Endothelial cell of umbilical vein (primary cell): ENCODE results near the gene SDC3. TPM values are rescaled to one million over a fixed set of nuclear protein-coding genes. Genes with fewer than 3 reads are reported as not detected.

Source experiments
- BruUV-seq: library from RNA; stranded (reverse); fragments of 400-500 nt; replicated peaks from 2 replicates; lab custom pipeline; 2021; lab: Mats Ljungman, UMichigan
- CTCF ChIA-PET: fragments of 300-600, 350-600 bp; sonication (Branson Sonifier 250); formaldehyde crosslinking; loops from one replicate; lab custom pipeline; 2021; ENCODE audit warnings: antibody characterized with exemption, inconsistent platforms; lab: Charles Lee
- POLR2A ChIA-PET: fragments of 300-600, 350-600 bp; sonication (Branson Sonifier 250); formaldehyde crosslinking; loops from one replicate; lab custom pipeline; 2021; ENCODE audit warnings: antibody characterized with exemption, inconsistent platforms; lab: Charles Lee
- DNase-seq: peaks from one replicate; pipeline ENCODE4 v3.0.0-alpha.2; 2011; ENCODE audit warnings: low read depth, low spot score
- FAIRE-seq: peaks from 2 replicates; lab custom pipeline; 2011; peaks lifted over from hg19 to GRCh38; lab: Jason Lieb, UNC
- H2AFZ ChIP-seq: 2 replicates; pipeline ENCODE4 v1.6.0; 2012; ENCODE audit warnings: low read depth, low read length, control low read depth, inconsistent platforms
- H3K27ac ChIP-seq: 2 replicates; pipeline ENCODE4 v1.5.1; 2011; ENCODE audit warnings: low read depth, mild to moderate bottlenecking, control low read depth, low read length, moderate library complexity; ENCODE audit not compliant: insufficient read depth
- H3K27me3 ChIP-seq, 2 experiments: 2 replicates each; pipeline versions ENCODE4 v1.6.0 to v1.6.1; 2011; ENCODE audit warnings: low read length in 2 of 2, mixed read lengths in 1 of 2; ENCODE audit not compliant: control insufficient read depth in 2 of 2, insufficient read depth in 2 of 2
- H3K36me3 ChIP-seq, 2 experiments: 2 replicates in 1 of 2; 3 replicates in 1 of 2; pipeline ENCODE4 v1.5.1; 2011; ENCODE audit warnings: low read length in 2 of 2, mild to moderate bottlenecking in 1 of 2, moderate library complexity in 1 of 2; ENCODE audit not compliant: control insufficient read depth in 2 of 2, insufficient read depth in 2 of 2; ENCODE audit errors: extremely low read depth in 1 of 2
- H3K4me1 ChIP-seq: 3 replicates; pipeline ENCODE4 v1.5.1; 2011; ENCODE audit warnings: mild to moderate bottlenecking, low read length; ENCODE audit not compliant: control insufficient read depth, insufficient read depth; ENCODE audit errors: extremely low read depth
- H3K4me2 ChIP-seq: 2 replicates; pipeline ENCODE4 v1.6.1; 2011; ENCODE audit warnings: low read length, control low read depth, mixed read lengths; ENCODE audit not compliant: insufficient read depth
- H3K4me3 ChIP-seq, 3 experiments: fragments of 200-600 bp in 1 of 3; sonication (generic), shearing (Covaris generic) in 1 of 3; replicated peaks in 1 of 3; 2 replicates each; pipeline ENCODE4 v1.5.1; 2011 to 2016; ENCODE audit warnings: control low read depth in 3 of 3, low read length in 3 of 3, mild to moderate bottlenecking in 2 of 3, inconsistent platforms in 1 of 3, low read depth in 1 of 3, moderate library complexity in 1 of 3; ENCODE audit not compliant: insufficient read depth in 1 of 3
- H3K79me2 ChIP-seq: 2 replicates; pipeline ENCODE4 v1.6.0; 2012; ENCODE audit warnings: low read length, inconsistent platforms; ENCODE audit not compliant: control insufficient read depth, insufficient read depth
- H3K9ac ChIP-seq: replicated peaks from 2 replicates; pipeline ENCODE3; 2011; ENCODE audit warnings: low read length, control low read depth; ENCODE audit not compliant: insufficient read depth; ENCODE audit errors: extremely low read depth
- H3K9me1 ChIP-seq: replicated peaks from 3 replicates; pipeline ENCODE4 v1.6.0; 2011; ENCODE audit warnings: mild to moderate bottlenecking, low read length; ENCODE audit not compliant: control insufficient read depth, insufficient read depth; ENCODE audit errors: extremely low read depth
- H3K9me3 ChIP-seq: replicated peaks from 2 replicates; pipeline ENCODE4 v1.5.1; 2012; ENCODE audit warnings: low read length, inconsistent platforms; ENCODE audit not compliant: control insufficient read depth, insufficient read depth
- H4K20me1 ChIP-seq: replicated peaks from 2 replicates; pipeline ENCODE3; 2011; ENCODE audit warnings: mild to moderate bottlenecking, low read length; ENCODE audit not compliant: control insufficient read depth, insufficient read depth; ENCODE audit errors: extremely low read depth
- EZH2 ChIP-seq: IDR thresholded peaks from 2 replicates; pipeline ENCODE4 v1.6.1; 2012; ENCODE audit warnings: borderline replicate concordance, low read depth, mild to moderate bottlenecking, moderate library complexity, low read length, inconsistent platforms; ENCODE audit not compliant: severe bottlenecking
- FOS ChIP-seq: IDR thresholded peaks from 2 replicates; pipeline ENCODE4 v1.6.1; 2011; ENCODE audit warnings: mild to moderate bottlenecking, low read length, moderate library complexity, borderline replicate concordance; ENCODE audit not compliant: insufficient read depth
- GATA2 ChIP-seq: IDR thresholded peaks from 2 replicates; pipeline ENCODE4 v1.7.0; 2011; ENCODE audit warnings: low read depth, mild to moderate bottlenecking, moderate library complexity, mixed read lengths, low read length; ENCODE audit not compliant: insufficient read length, insufficient read depth
- JUN ChIP-seq: IDR thresholded peaks from 2 replicates; pipeline ENCODE4 v1.6.1; 2011; ENCODE audit warnings: borderline replicate concordance, low read depth; ENCODE audit not compliant: insufficient read length, insufficient read depth
- MYC ChIP-seq: IDR thresholded peaks from one replicate; pipeline ENCODE4 v1.6.1; 2011; ENCODE audit warnings: mild to moderate bottlenecking, low read depth, low read length
- POLR2A ChIP-seq: IDR thresholded peaks from 2 replicates; pipeline ENCODE4 v1.6.1; 2012; ENCODE audit warnings: low read depth, mild to moderate bottlenecking, control low read depth, low read length
- POLR2AphosphoS5 ChIP-seq: IDR thresholded peaks from 2 replicates; pipeline ENCODE4 v1.6.1; 2012; ENCODE audit warnings: low read depth, mild to moderate bottlenecking, control low read depth, low read length, moderate library complexity; ENCODE audit not compliant: insufficient read depth
- dilution Hi-C: fragments of 300-500 bp; cut with MboI; formaldehyde crosslinking; loops from one replicate; pipeline ENCODE4 v1.15.0; 2019; ENCODE audit warnings: low sequenced_read_pairs; ENCODE audit not compliant: extremely low pct_ligation_motif_present
- intact Hi-C: fragments of 100-400 bp; cut with micrococcal nuclease; formaldehyde crosslinking; loops from one replicate; pipeline ENCODE4 v1.10.0; 2022
- polyA plus RNA-seq, 4 experiments: library from polyadenylated mRNA; depleted of rRNA in 3 of 4; stranded (reverse) in 3 of 4; unstranded in 1 of 4; fragments of >200 nt; gene quantifications; 2 replicates each; pipeline versions ENCODE4 v1.2.1 to v1.2.3, GENCODE V29; 2011 to 2012; ENCODE audit warnings: missing spikeins in 1 of 4
- total RNA-seq: library from RNA; stranded (reverse); gene quantifications from 2 replicates; pipeline ENCODE4 v1.2.3, GENCODE V29; 2021
- TF ChIP-seq, protein P1 (sequence below), 2 donors: IDR thresholded peaks; 1 replicate in 1 of 2; 2 replicates in 1 of 2; pipeline ENCODE4 v1.5.1; 2011; ENCODE audit warnings: low read length in 2 of 2, mild to moderate bottlenecking in 2 of 2, moderate library complexity in 2 of 2, control low read depth in 1 of 2, inconsistent platforms in 1 of 2, low read depth in 1 of 2; ENCODE audit not compliant: insufficient read depth in 1 of 2; ENCODE audit errors: extremely low read depth in 1 of 2
- TF ChIP-seq, protein P2 (sequence below): IDR thresholded peaks from 2 replicates; pipeline ENCODE4 v1.6.1; 2011; ENCODE audit not compliant: insufficient read depth, insufficient read length

Gene SDC3
- total and polyA plus RNA-seq, 2 donors (not counting 3 experiments of a cell fraction or from before 2014, with no cell fraction given): 7.1 to 25.9 TPM

DNA sequence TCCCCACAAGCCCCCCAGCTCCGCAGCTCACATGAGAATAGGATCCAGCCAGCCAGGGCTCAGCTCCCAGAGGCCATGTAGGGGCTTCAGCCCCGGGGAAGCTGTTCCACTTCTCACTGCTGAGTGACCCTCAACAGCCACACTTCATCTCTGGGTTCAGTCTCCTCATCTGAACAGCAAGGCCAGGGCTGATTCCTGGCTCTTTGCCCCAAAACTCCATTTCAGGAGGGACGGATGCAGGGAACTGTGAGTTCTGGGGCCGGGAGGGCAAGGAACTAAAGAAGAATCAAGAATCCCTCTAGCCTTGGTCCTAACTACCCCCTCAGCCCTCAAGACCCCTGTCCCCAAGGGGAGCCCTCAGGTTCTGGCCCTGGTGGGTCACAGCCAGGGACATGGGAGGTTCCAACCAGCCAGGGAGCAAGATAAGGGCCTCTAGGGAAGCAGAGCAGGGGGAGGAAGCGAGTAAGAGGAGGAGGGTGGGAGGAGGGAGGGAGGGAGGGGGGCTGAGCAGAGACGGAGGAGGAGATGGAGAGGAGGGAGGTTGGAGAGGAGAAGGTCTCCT, 13.1 kb downstream of the SDC3 start:
- H3K4me3 ChIP-seq: no peak overlapping the region
- no peak overlapping the region for H2AFZ ChIP-seq
- H3K4me1 ChIP-seq: no peaks in the 10 kb centered on the region
- POLR2A ChIA-PET: no interaction called here
- DNase-seq (no peak), FAIRE-seq (no peak)
- H4K20me1 ChIP-seq: no peaks in the 10 kb centered on the region
- H3K9ac ChIP-seq: no peak overlapping the region
- no peaks in the 10 kb centered on the region for H3K9me3 ChIP-seq
- no peak overlapping the region for H3K4me2 ChIP-seq
- H3K27ac ChIP-seq: no peak overlapping the region
- TF ChIP-seq, protein P1, sequence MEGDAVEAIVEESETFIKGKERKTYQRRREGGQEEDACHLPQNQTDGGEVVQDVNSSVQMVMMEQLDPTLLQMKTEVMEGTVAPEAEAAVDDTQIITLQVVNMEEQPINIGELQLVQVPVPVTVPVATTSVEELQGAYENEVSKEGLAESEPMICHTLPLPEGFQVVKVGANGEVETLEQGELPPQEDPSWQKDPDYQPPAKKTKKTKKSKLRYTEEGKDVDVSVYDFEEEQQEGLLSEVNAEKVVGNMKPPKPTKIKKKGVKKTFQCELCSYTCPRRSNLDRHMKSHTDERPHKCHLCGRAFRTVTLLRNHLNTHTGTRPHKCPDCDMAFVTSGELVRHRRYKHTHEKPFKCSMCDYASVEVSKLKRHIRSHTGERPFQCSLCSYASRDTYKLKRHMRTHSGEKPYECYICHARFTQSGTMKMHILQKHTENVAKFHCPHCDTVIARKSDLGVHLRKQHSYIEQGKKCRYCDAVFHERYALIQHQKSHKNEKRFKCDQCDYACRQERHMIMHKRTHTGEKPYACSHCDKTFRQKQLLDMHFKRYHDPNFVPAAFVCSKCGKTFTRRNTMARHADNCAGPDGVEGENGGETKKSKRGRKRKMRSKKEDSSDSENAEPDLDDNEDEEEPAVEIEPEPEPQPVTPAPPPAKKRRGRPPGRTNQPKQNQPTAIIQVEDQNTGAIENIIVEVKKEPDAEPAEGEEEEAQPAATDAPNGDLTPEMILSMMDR (IDR thresholded peaks at IDR 0.05; ENCODE audit: extremely low read depth in 1 of 2, insufficient read depth in 1 of 2, low read depth in 1 of 2, low read length in 2 of 2): no peak
- no peak for TF ChIP-seq JUN
- TF ChIP-seq POLR2AphosphoS5: no peak
- TF ChIP-seq FOS: no peak
- no peak for TF ChIP-seq GATA2
- TF ChIP-seq EZH2: no peak
- TF ChIP-seq, protein P2, sequence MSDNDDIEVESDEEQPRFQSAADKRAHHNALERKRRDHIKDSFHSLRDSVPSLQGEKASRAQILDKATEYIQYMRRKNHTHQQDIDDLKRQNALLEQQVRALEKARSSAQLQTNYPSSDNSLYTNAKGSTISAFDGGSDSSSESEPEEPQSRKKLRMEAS: no peak
- no peak for TF ChIP-seq MYC
- no peak for TF ChIP-seq POLR2A
- H3K9me1 ChIP-seq: no peaks in the 10 kb centered on the region
- dilution Hi-C loops: no loop called here
- CTCF ChIA-PET: interaction anchor here (0.9 to 1.0 kb wide), 2 partner anchors 15 to 94 kb away, joined by 4 to 6 read pairs; no protein-coding TSS in a partner anchor
- intact Hi-C loops: no loop called here
- BruUV-seq: no TSS peak
- H3K27me3 ChIP-seq: no peaks in the 10 kb centered on the region
- H3K79me2 ChIP-seq: no peaks in the 10 kb centered on the region
- no peaks in the 10 kb centered on the region for H3K36me3 ChIP-seq
